ENCODE results near the gene DLGAP3.
A peak's percentile ranks its signal among the peaks of the same experiment; 100 is the strongest.

DLGAP3 gene

GRCh38 chr1:34928699-34929496, 552 bp downstream of the DLGAP3 start:
- DNase-seq = peak; percentile 57

- DNase-seq = no peak
Measured at GRCh38 chr1:34928066-34928696, 1.3 kb downstream of the DLGAP3 start.

- no peak for DNase-seq
Measured at GRCh38 chr1:34927316-34927715, 2.1 kb downstream of the DLGAP3 start.

GRCh38 chr1:34926894-34927293, 2.6 kb downstream of the DLGAP3 start:
- peak; percentile 32 for DNase-seq

GRCh38 chr1:34926156-34926555, 3.3 kb downstream of the DLGAP3 start:
- DNase-seq = peak; percentile 45

GRCh38 chr1:34925730-34926129, 3.7 kb downstream of the DLGAP3 start:
- no peak for DNase-seq

- no peak for DNase-seq
Measured at GRCh38 chr1:34924759-34925555, 4.5 kb downstream of the DLGAP3 start.

- no peak for DNase-seq
Measured at GRCh38 chr1:34923490-34923889, 6.0 kb downstream of the DLGAP3 start.

- peak; percentile 63 for DNase-seq
Measured at GRCh38 chr1:34918977-34919561, 10.4 kb downstream of the DLGAP3 start.

GRCh38 chr1:34918386-34918976, 11.0 kb downstream of the DLGAP3 start:
- DNase-seq = no peak

GRCh38 chr1:34917017-34917416, 12.4 kb downstream of the DLGAP3 start:
- DNase-seq = no peak

GRCh38 chr1:34916104-34916503, 13.3 kb downstream of the DLGAP3 start:
- no peak for DNase-seq

GRCh38 chr1:34915521-34915920, 13.9 kb downstream of the DLGAP3 start:
- DNase-seq = peak; percentile 82

- DNase-seq = no peak
Measured at GRCh38 chr1:34914958-34915357, 14.5 kb downstream of the DLGAP3 start.

GRCh38 chr1:34911465-34911864, 18.0 kb downstream of the DLGAP3 start:
- no peak for DNase-seq

- DNase-seq = no peak
Measured at GRCh38 chr1:34910425-34910824, 19.0 kb downstream of the DLGAP3 start.

GRCh38 chr1:34908369-34908768, 21.1 kb downstream of the DLGAP3 start:
- no peak for DNase-seq

- no peak for DNase-seq
Measured at GRCh38 chr1:34907487-34908090, 21.9 kb downstream of the DLGAP3 start.

GRCh38 chr1:34906756-34907155, 22.7 kb downstream of the DLGAP3 start:
- DNase-seq = peak; percentile 93

GRCh38 chr1:34906222-34906621, 23.2 kb downstream of the DLGAP3 start:
- no peak for DNase-seq

- DNase-seq = no peak
Measured at GRCh38 chr1:34905098-34905459, 24.4 kb downstream of the DLGAP3 start.

All from NCI-H82 (cell line).